Parathyroid adenoma (tissue), 2 donors: ENCODE measurements around the gene SLC4A11.

Source experiments
- H2AFZ ChIP-seq: fragments of 300-600 bp; sonication (generic); one replicate; pipeline ENCODE4 v1.7.0; 2017; ENCODE audit warnings: antibody characterized with exemption, mild to moderate bottlenecking
- H3K27ac ChIP-seq: fragments of 300-600 bp; sonication (generic); one replicate; pipeline ENCODE4 v1.7.0; 2017
- H3K27me3 ChIP-seq: fragments of 300-600 bp; sonication (generic); one replicate; pipeline ENCODE4 v1.7.0; 2017; ENCODE audit warnings: low read length; ENCODE audit not compliant: control insufficient read depth, insufficient read depth
- H3K36me3 ChIP-seq: fragments of 300-600 bp; sonication (generic); one replicate; pipeline ENCODE4 v1.7.0; 2017; ENCODE audit warnings: low read length; ENCODE audit not compliant: control insufficient read depth, insufficient read depth
- H3K4me1 ChIP-seq: fragments of 300-600 bp; sonication (generic); one replicate; pipeline ENCODE4 v1.7.0; 2017; ENCODE audit warnings: control low read depth
- H3K4me2 ChIP-seq: fragments of 300-600 bp; sonication (generic); one replicate; pipeline ENCODE4 v1.7.0; 2017; ENCODE audit warnings: low read length
- H3K4me3 ChIP-seq: fragments of 300-600 bp; sonication (generic); one replicate; pipeline ENCODE4 v1.7.0; 2017; ENCODE audit warnings: low read depth, low read length
- H3K79me2 ChIP-seq: fragments of 300-600 bp; sonication (generic); one replicate; pipeline ENCODE4 v1.7.0; 2017; ENCODE audit warnings: control low read depth
- H3K9ac ChIP-seq: fragments of 300-600 bp; sonication (generic); one replicate; pipeline ENCODE4 v1.7.0; 2017; ENCODE audit warnings: mild to moderate bottlenecking
- H3K9me3 ChIP-seq: fragments of 300-600 bp; sonication (generic); one replicate; pipeline ENCODE4 v1.7.0; 2017; ENCODE audit warnings: low read length; ENCODE audit not compliant: control insufficient read depth
- TF ChIP-seq, protein P1 (sequence below): fragments of 300-600 bp; sonication (generic); IDR thresholded peaks from one replicate; pipeline ENCODE4 v1.7.0; 2017; ENCODE audit warnings: antibody characterized with exemption, mild to moderate bottlenecking
- donor health status: primary hyperparathyroidism.

SLC4A11 gene

DNA sequence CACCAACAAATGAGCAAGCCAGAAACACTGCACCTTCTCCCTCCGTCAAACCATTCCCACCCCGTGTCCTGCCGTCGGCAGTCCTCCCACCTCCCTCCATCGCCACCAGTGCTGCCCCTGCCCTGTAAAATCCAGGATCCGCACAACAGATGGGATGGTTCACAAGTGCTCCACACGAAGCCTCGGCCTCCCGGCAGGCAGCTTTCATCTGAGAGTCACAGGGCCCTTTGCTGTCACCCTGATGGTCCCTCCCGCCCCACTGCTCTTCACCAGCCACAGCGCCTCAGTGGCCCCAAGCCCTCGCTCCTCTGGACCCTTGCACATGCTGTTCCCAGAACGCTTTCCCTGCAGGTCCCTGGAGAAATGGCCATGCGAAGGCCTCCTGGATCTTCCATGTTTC, 12.1 kb downstream of the SLC4A11 start:
- H3K9me3 ChIP-seq: no peaks in the 10 kb centered on the region
- no peak overlapping the region for H3K9ac ChIP-seq
- no peak overlapping the region for H3K4me3 ChIP-seq
- H3K27ac ChIP-seq: no peak overlapping the region
- H3K4me1 ChIP-seq: no peaks in the 10 kb centered on the region
- TF ChIP-seq, protein P1, sequence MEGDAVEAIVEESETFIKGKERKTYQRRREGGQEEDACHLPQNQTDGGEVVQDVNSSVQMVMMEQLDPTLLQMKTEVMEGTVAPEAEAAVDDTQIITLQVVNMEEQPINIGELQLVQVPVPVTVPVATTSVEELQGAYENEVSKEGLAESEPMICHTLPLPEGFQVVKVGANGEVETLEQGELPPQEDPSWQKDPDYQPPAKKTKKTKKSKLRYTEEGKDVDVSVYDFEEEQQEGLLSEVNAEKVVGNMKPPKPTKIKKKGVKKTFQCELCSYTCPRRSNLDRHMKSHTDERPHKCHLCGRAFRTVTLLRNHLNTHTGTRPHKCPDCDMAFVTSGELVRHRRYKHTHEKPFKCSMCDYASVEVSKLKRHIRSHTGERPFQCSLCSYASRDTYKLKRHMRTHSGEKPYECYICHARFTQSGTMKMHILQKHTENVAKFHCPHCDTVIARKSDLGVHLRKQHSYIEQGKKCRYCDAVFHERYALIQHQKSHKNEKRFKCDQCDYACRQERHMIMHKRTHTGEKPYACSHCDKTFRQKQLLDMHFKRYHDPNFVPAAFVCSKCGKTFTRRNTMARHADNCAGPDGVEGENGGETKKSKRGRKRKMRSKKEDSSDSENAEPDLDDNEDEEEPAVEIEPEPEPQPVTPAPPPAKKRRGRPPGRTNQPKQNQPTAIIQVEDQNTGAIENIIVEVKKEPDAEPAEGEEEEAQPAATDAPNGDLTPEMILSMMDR: no peak
- no peaks in the 10 kb centered on the region for H3K79me2 ChIP-seq
- H2AFZ ChIP-seq: no peak overlapping the region
- no peaks in the 10 kb centered on the region for H3K27me3 ChIP-seq
- H3K4me2 ChIP-seq: no peak overlapping the region
- no peaks in the 10 kb centered on the region for H3K36me3 ChIP-seq

DNA sequence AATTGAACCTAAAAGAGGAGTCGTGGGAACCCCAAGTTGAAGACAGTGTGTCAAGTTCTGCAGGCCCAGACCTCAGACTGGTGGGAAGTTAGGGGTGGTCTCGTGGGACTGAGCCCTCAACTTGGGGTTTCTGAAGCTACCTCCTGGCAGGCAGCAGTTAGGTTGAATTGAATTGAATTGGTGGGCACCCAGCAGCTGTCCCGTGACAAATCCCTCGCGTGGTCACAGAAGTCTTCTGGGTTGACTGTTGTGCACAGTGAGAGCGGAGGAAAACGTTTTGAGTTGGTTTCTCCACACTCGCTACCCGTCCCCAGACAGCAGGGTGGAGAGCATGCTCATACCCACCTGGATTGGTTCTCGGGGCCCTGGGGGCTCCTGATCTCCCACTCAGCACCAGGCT, 12.9 kb downstream of the SLC4A11 start:
- no peaks in the 10 kb centered on the region for H3K27me3 ChIP-seq
- H3K4me1 ChIP-seq: no peaks in the 10 kb centered on the region
- no peaks in the 10 kb centered on the region for H3K9me3 ChIP-seq
- H3K4me2 ChIP-seq: no peak overlapping the region
- no peak overlapping the region for H3K4me3 ChIP-seq
- no peaks in the 10 kb centered on the region for H3K79me2 ChIP-seq
- no peak overlapping the region for H3K9ac ChIP-seq
- H2AFZ ChIP-seq: no peak overlapping the region
- H3K27ac ChIP-seq: no peak overlapping the region
- TF ChIP-seq, protein P1: no peak
- no peaks in the 10 kb centered on the region for H3K36me3 ChIP-seq

DNA sequence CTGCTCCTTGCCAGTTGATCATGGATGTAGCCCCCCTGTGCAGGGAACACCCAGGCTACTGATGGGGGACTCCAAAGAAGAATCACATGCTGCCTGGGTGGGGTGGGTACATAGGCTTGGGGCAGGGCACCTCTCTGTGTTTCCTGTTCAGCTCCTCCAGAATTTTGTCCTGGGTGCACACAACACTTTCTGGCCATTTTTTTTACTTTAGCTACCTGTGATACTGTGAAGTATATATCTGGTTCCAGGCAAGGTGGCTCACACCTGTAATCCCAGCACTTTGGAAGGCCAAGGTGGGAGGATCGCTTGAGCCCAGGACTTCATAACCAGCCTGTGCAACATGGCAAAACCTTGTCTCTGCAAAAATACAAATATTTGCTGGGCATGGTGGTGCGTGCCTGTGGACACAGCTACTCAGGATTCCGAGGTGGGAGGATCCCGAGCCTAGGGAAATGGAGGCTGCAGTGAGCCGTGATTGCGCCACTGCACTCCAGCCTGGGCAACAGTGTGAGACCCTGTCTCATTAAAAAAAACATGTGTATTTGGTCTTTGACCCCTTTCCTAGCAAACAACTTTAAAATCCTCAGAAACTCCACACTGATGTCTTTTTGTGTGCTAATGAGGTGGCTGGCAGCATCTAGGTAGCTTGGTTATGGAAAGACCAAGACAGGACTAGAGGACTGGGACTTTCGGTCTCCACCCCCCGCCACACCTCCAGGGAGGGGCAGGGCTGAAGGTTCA, 14.1 kb downstream of the SLC4A11 start:
- Histone ChIP-seq H3K9me3 (no peaks in the 10 kb centered on the region), H3K4me3 (no peak overlapping the region), H3K79me2 (no peaks in the 10 kb centered on the region), H3K36me3 (no peaks in the 10 kb centered on the region), H3K4me1 (no peaks in the 10 kb centered on the region), H3K27me3 (no peaks in the 10 kb centered on the region), H3K4me2 (no peak overlapping the region), H2AFZ (no peak overlapping the region), H3K9ac (no peak overlapping the region), H3K27ac (no peak overlapping the region)
- TF ChIP-seq, protein P1: no peak

DNA sequence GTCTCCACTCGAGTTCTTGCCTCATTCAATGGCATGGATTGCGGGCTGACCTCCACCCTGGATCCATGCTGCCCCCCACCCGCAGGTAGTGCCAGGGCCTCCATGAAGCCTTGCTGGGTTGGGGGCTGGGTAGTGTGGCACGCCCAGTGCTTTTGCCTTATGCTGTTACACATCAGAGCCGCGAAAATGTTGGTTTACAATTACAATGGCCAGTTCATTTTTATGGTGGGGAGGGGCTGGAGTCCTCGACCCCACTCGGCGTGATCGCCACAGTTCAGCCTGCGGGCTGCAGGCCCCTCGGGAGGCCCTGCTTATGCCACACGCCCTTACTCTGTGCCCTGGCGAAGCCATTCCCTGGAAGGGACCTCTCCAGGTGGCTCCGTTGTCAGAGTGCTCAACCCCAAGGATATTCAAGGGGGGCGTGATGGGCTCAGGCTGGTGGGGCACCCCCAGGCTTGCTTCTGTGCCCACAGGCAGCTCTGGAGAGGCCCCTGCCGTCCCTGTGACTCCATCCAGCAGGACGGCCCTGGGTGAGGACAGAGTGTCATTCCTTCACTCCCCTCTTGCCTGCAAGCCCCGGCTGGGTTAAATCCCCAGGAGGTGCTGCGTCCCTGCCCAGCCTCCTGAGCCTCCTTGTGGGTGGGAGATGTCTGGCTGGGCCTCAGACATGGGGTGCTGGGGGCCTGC, 14.9 kb downstream of the SLC4A11 start:
- Histone ChIP-seq H3K4me1 (no peaks in the 10 kb centered on the region), H3K9me3 (no peaks in the 10 kb centered on the region), H2AFZ (no peak overlapping the region), H3K27ac (no peak overlapping the region), H3K4me2 (no peak overlapping the region), H3K79me2 (no peaks in the 10 kb centered on the region), H3K9ac (no peak overlapping the region), H3K36me3 (no peaks in the 10 kb centered on the region), H3K27me3 (no peaks in the 10 kb centered on the region), H3K4me3 (no peak overlapping the region)
- TF ChIP-seq, protein P1: no peak

DNA sequence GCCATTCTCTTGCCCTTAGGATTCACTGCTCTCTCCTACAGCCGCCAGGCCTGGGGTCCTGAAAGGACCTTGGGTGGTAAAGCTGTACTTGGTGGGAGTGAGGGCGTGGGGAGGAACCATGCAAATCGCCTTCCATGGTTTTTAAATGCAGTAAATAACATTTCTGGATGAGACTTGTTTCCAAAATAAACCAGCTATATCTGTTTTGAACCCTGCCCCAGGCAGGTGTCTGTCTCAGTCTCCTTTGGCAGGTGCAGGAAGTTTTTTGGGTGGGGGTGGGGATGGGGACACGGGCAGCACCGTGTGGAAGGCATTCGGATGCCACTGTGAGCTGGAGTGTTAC, 15.4 kb downstream of the SLC4A11 start:
- no peaks in the 10 kb centered on the region for H3K4me1 ChIP-seq
- TF ChIP-seq, protein P1: no peak
- no peaks in the 10 kb centered on the region for H3K9me3 ChIP-seq
- H3K9ac ChIP-seq: no peak overlapping the region
- H3K27me3 ChIP-seq: no peaks in the 10 kb centered on the region
- no peak overlapping the region for H3K4me2 ChIP-seq
- no peaks in the 10 kb centered on the region for H3K36me3 ChIP-seq
- no peak overlapping the region for H3K27ac ChIP-seq
- H3K4me3 ChIP-seq: no peak overlapping the region
- no peak overlapping the region for H2AFZ ChIP-seq
- H3K79me2 ChIP-seq: no peaks in the 10 kb centered on the region
